ENCODE data around the gene EDIL3.

- TF ChIP-seq CTCF (IDR thresholded peaks at IDR 0.05), result no peak
- TF ChIP-seq POLR2A (IDR thresholded peaks at IDR 0.05), result no peak
Observed at GRCh38 chr5:84213212-84213611, 171.5 kb downstream of the EDIL3 start.
